GM10266 (cell line): ENCODE results near the gene KIZ.

Experiments
- DNase-seq: peaks from one replicate; pipeline ENCODE4 v3.0.0; 2012; ENCODE audit errors: extremely low spot score
- TF ChIP-seq, protein P1 (sequence below): IDR thresholded peaks from 2 replicates; pipeline ENCODE4 v1.5.1; 2012; ENCODE audit warnings: mild to moderate bottlenecking, low read depth; ENCODE audit not compliant: control insufficient read depth, insufficient read depth; ENCODE audit errors: missing control alignments

The KIZ gene

DNA sequence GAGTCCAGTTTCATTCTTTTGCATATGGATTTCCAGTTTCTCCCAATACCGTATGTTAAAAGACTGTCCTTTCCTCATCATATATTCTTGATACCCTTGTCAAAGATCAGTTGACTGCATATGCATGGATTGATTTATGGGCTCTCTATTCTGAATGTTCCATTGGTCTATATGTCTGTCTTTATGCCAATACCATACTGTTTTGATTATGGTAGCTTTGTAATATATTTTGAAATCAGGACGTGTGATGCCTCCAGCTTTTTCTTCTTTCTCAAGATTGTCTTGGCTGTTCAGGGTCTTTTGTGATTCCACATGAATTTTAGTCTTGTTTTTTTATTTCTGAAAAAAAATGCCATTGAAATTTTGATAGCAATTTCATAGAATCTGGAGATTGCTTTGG, 51.9 kb downstream of the KIZ start:
- TF ChIP-seq, protein P1, sequence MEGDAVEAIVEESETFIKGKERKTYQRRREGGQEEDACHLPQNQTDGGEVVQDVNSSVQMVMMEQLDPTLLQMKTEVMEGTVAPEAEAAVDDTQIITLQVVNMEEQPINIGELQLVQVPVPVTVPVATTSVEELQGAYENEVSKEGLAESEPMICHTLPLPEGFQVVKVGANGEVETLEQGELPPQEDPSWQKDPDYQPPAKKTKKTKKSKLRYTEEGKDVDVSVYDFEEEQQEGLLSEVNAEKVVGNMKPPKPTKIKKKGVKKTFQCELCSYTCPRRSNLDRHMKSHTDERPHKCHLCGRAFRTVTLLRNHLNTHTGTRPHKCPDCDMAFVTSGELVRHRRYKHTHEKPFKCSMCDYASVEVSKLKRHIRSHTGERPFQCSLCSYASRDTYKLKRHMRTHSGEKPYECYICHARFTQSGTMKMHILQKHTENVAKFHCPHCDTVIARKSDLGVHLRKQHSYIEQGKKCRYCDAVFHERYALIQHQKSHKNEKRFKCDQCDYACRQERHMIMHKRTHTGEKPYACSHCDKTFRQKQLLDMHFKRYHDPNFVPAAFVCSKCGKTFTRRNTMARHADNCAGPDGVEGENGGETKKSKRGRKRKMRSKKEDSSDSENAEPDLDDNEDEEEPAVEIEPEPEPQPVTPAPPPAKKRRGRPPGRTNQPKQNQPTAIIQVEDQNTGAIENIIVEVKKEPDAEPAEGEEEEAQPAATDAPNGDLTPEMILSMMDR: no peak

DNA sequence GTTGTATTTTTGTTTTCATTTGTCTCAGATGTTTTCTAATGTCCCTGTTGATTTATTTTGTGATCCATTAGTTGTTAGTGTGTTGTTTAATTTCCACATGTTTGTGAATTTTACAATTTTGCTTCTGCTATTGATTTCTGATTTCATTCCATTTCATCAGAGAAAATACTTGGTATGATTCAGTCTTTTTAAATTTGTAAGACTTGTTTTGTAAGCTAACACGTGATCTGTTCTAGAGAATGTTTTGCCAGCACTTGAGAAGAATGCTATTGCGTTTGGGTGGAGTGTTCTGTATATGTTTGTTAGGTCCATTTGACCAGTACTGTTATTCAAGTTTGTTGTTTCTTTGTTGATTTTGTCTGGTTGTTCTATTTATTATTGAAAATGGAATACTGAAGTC, 53.9 kb downstream of the KIZ start:
- no peak for DNase-seq
- TF ChIP-seq, protein P1: no peak

More for the DNA sequence above, 51.9 kb downstream of the KIZ start:
- no peak for DNase-seq

DNA sequence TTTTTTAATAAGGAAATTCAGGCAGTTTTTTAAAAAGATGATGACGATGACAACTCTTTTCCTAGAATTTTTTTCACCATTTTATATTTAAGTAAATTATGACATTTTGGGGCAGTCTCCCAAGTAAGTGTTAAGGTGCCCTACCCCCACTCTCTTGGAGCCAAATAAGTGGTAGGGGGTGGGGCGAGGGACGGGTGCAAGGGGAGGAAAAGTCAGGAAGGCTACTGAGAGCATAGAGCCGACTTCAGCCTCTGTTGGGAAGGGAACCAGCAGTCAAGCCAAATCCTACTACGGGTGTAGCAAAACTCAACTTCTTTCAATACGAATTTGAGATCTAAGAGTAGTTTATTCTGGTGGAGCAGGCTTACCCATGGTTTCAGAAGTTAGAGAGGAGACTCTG, 54.4 kb downstream of the KIZ start:
- DNase-seq: no peak
- TF ChIP-seq, protein P1: no peak

DNA sequence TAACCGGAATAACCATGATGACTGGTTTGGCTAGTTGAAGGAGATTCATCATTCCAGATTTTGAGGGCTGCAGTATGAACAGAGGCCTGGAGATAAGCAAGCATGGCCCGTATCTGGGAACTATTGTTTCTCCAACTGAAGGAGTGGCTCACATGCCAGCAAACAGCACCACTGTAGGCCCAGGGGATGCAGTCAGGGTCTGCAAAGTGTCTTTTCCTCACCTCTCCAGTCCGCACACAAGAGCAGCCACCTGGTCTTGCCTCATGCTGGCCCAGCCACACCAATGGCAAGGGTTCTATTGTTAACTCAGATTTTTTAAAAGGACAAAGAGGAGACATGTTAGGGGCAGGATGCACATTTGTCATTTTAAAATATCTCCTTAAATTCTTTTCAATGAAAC, 55.1 kb downstream of the KIZ start:
- TF ChIP-seq, protein P1: no peak
- DNase-seq: no peak

DNA sequence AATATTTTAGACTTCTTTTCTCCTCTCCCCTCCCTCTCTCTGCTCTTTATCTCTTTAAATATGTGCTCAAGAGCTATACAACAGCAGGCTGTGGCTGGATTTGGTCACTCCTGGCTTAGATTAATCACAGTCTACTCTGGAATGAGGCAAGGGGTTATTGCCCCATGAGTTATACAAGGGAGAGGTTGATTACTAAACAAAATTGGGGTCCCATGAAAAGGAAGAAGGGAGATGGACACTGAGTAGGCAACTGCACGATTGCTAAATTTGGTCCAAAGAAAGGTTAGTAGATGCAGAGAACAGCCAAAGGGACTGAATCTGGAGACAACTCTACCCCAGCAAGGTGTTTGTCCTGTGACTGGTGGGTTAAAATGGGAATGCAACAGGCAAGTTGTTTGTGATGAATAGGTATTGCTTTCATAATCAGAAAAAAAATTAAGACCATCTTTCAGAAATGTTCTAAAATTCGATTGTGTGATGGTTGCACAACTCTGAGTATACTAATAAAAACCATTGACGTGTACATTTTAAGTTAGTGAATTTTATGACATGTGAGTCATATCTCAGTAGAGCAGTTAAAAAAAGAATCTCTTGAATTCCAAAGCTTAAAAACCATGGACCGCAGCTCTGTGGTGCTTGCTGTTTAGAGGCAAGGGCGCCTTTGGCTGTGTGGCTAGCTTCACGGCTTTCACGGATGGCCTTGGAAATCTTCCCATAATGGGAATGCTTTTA, 57.1 kb downstream of the KIZ start:
- TF ChIP-seq, protein P1: no peak
- no peak for DNase-seq

DNA sequence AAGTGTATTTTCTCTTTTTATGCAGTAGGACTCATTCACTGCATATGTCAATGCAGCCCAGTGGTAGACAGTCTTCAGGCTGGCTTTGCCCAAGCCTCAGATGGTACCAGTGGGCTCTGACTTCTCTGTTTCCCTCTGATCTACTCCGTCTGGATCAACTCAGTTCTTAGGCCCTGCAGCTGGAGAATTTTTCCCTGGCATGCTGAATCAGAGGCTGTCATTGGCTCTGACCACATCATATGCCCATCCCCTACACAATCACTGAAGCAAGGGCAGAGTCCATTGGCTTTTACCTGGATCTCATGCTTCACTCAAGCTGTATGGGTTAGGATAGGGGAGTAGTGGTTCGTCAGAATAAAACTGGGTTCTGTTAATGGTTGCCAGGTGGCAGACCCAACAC, 57.8 kb downstream of the KIZ start:
- TF ChIP-seq, protein P1: no peak
- no peak for DNase-seq

DNA sequence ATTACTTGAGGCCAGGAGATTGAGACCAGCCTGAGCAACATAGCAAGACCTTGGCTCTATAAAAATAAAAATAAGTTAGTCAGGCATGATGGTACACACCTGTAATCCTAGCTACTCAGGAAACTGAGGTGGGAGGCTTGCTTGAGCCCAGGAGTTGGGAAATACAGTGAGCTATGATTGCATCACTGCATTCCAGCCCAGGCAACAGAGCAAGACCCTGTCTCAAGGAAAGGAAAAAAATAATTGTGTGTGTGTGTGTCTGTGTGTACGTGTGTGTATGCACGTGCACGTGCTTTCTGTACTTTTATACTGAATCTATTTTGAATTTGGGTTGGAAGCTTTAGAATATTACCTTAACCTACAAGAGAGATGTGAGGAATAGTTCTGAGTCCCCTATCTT, 58.9 kb downstream of the KIZ start:
- TF ChIP-seq, protein P1: no peak
- DNase-seq: no peak
